Mucosa of descending colon (tissue), 3 donors: ENCODE data around the gene MUC5B. TPM values are rescaled to one million over a fixed set of nuclear protein-coding genes. Genes with fewer than 3 reads are reported as not detected.

Source experiments
- ATAC-seq: fragments of 200-7000 bp; cut with Tn5 transposase; one replicate; pipeline ENCODE4 v1.9.1; 2020; ENCODE audit warnings: mild to moderate bottlenecking, moderate library complexity
- DNase-seq, 3 donors: peaks; one replicate each; pipeline ENCODE4 v3.0.0-alpha.2; 2020
- H3K36me3 ChIP-seq: fragments of 200-600 bp; one replicate; pipeline ENCODE4 v1.8.0; 2021; ENCODE audit warnings: low read depth, mild to moderate bottlenecking
- H3K4me1 ChIP-seq: fragments of 200-600 bp; one replicate; pipeline ENCODE4 v1.8.0; 2021; ENCODE audit warnings: low read depth, mild to moderate bottlenecking
- H3K4me3 ChIP-seq: fragments of 200-600 bp; one replicate; pipeline ENCODE4 v1.8.0; 2021; ENCODE audit warnings: mild to moderate bottlenecking
- H3K9me3 ChIP-seq: fragments of 200-600 bp; one replicate; pipeline ENCODE4 v1.8.0; 2021; ENCODE audit warnings: mild to moderate bottlenecking
- intact Hi-C, 2 donors: fragments of 100-400 bp; cut with DNase I in 1 of 2; cut with micrococcal nuclease in 1 of 2; formaldehyde crosslinking; loops; one replicate each; pipeline versions ENCODE4 v1.11.0 to v1.11.1; 2022; cut with DNase I, micrococcal nuclease
- total RNA-seq, 3 donors: library from RNA; stranded (reverse); fragmentation: NEBNext Ultra II Directional in 2 of 3; extraction: Animal tissue kit (Norgen Biotek cat#: 25700) in 2 of 3; gene quantifications; one replicate each; pipeline versions ENCODE4 v1.2.1 to v1.2.4, GENCODE V29; 2021 to 2023
- TF ChIP-seq, protein P1 (sequence below): fragments of 200-600 bp; IDR thresholded peaks from one replicate; pipeline ENCODE4 v1.8.0; 2022; ENCODE audit warnings: antibody characterized with exemption, mild to moderate bottlenecking
- donor health status: DM: no; HTN: no; CAD: no; lungs with moderate emphysema.
- donor health status: DM: no; HTN: no; CAD: no.
- donor health status: DM: no; HTN: yes; CAD: no.

Gene MUC5B
- total RNA-seq, 3 donors from 2014 or later = 133 to 431 (median 135) TPM

DNA sequence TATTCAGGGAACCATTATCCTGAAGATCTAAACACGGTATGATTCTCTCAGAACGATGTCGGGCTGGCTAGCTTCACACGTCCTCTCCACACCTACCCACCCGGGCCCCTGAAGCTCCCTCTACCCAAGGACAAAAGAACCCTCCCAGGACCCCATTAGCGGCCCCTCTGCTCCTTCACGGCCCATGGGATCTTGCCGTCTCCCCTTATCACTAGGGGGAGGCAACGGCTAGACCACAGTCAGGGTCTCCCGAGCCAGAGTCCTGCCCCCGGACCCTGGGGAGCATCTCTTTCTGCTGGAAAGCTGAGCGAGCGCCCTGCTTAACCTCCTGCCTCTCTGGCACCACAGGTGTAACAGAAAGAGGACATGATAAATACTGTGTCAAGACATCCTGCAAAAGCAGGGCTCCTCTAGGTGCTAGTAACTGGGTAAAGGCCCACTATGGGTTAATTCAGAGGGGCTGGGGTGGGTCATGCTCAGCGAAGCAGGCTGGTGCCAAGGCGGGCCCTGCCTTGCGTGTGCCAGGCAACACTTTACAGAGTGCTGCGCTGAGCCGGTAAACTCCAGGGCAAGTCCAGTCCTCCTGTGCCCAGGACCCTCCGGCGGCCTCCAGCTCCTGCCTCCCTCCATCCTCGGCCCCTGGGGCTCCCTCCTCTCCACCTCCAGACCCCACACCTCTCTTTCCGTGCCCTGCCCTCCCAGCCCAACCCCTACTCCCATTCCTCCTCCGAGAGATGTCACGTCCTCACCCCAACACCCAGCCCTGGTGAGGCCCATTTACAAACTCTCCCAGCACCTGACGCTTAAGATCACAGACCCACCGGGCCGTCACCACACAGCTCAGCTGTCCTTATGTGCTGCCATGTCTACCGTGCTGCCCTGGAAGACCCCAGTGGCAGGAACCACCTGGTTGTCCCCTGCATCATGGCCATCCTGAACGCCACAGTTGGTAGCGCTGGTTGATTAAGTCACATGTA is 83.6 kb downstream of the MUC5B start:
- Histone ChIP-seq H3K4me1 (peaks cover 60% of the 10 kb centered on the region), H3K4me3 (no peak overlapping the region), H3K9me3 (no peaks in the 10 kb centered on the region), H3K36me3 (no peaks in the 10 kb centered on the region)
- TF ChIP-seq, protein P1, sequence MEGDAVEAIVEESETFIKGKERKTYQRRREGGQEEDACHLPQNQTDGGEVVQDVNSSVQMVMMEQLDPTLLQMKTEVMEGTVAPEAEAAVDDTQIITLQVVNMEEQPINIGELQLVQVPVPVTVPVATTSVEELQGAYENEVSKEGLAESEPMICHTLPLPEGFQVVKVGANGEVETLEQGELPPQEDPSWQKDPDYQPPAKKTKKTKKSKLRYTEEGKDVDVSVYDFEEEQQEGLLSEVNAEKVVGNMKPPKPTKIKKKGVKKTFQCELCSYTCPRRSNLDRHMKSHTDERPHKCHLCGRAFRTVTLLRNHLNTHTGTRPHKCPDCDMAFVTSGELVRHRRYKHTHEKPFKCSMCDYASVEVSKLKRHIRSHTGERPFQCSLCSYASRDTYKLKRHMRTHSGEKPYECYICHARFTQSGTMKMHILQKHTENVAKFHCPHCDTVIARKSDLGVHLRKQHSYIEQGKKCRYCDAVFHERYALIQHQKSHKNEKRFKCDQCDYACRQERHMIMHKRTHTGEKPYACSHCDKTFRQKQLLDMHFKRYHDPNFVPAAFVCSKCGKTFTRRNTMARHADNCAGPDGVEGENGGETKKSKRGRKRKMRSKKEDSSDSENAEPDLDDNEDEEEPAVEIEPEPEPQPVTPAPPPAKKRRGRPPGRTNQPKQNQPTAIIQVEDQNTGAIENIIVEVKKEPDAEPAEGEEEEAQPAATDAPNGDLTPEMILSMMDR = no peak
- intact Hi-C loops = no loop called here
- DNase-seq (no peak), ATAC-seq (no peak)

DNA sequence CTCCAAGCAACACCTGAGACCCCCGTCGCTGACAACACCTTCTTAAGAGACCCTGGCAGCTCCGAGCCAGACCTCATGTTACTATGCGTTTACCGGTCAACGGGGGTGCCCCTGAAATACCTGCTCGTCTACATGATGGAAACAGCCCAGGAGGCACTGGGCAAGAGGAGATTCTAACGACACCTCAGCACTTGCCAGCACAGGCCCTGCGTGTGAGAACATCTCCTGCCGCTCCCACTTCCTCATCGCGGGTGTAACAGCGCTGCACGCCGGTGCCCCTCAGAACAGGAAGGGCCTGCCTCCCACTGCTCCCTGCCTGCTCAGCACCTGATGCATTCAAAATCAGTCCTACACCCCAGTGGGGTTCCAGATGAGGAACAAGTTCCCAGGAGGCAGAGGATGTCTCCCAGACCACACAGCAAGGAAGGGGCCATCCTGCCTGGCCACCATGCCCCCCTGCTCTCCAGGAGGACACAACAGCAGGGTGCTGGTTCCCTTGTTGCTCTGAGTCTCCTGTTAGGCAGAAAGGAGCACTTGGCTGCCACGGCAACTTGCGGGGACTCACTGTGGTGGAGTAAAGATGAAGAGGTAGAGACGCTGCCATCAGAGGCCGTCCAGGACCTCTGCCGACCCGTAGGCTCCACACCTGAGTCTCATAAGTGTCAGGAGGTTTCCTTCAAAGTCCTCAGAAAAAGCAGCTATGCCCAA is 84.5 kb downstream of the MUC5B start:
- Histone ChIP-seq H3K4me3 (no peak overlapping the region), H3K9me3 (peaks cover 3% of the 10 kb centered on the region), H3K36me3 (no peaks in the 10 kb centered on the region), H3K4me1 (peaks cover 56% of the 10 kb centered on the region)
- TF ChIP-seq, protein P1 = no peak
- intact Hi-C loops = no loop called here
- ATAC-seq = no peak
- DNase-seq = peak in 2 of 3 donors; percentile 47 to 64

DNA sequence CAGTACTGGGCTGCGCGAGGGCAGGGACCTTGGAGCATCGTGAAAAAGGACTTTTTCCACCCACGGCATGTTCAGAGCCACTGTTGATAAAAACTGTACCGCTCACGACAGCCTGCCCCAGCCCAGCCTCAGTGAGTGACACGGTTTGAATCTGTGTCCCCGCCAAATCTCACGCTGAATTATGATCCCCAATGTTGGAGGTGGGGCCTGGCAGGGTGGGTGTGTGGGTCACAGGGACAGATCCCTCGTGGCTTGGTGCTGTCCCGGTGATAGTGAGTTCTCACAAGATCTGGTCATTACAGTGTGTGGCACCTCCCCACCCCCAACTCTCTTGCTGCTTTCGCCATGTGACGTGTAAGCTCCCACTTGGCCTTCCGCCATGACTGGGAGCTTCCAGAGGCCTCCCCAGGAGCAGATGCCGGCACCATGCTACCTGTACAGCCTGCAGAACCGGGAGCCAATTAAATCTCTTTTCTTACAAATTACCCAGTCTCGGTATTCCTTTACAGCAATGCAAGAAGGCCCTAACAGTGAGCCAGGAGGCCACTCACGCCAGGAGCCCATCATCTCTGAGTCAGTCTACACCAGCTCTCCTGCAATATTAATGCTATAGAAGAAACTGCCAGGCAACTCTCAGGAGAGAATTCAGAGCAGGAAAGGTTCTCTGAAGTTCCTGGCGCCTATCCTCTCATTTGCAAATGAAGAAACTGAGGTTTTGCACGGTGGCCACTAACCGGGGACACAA is 85.3 kb downstream of the MUC5B start:
- ATAC-seq (no peak), DNase-seq (peak in 1 of 3 donors; percentile 36)
- TF ChIP-seq, protein P1 = no peak
- intact Hi-C loops = no loop called here
- peaks cover 52% of the 10 kb centered on the region for H3K4me1 ChIP-seq
- no peak overlapping the region for H3K4me3 ChIP-seq
- no peaks in the 10 kb centered on the region for H3K36me3 ChIP-seq
- peaks cover 3% of the 10 kb centered on the region for H3K9me3 ChIP-seq

DNA sequence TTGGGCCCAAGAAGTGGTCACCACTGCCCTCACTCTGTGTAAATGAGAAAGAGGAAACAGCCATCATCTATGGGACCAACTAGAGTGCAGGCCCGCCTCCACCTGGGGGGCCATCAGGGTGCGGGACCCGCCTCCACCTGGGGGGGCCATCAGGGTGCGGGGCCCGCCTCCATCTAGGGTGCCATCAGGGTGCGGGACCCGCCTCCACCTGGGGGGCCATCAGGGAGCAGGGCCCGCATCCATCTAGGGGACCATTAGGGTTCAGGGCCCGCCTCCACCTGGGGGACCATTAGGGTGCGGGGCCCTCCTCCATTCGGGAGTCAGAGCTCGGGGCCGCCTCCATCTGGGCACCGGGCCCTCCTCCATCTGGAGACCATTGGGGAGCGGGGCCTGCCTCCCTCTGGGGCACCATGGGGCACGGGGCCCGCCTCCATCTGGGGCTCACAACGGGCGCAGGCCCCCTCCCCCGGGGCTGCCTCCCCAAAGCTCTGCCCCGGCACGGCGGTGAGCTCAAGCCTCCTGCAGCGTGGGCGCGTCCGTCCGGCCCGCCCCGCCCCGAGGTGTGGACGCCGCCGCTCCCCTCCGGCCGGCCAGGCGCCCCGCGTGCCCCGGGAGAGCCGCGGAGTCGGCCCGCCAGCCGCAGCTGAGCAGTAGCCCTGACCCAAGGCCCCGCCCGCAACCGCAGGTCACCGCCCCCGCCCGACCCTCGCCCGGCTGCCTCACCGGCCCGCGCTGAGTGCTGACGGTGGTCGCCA is 86.1 kb downstream of the MUC5B start:
- TF ChIP-seq, protein P1 = no peak
- ATAC-seq (peak; percentile 65), DNase-seq (peak in 1 of 3 donors; percentile 66)
- peaks cover 44% of the 10 kb centered on the region for H3K4me1 ChIP-seq
- peaks cover 3% of the 10 kb centered on the region for H3K9me3 ChIP-seq
- no peaks in the 10 kb centered on the region for H3K36me3 ChIP-seq
- intact Hi-C loops = no loop called here
- peak overlapping the region; percentile 61 for H3K4me3 ChIP-seq
